ENCODE results near the gene HGF. TPM values are rescaled to one million over a fixed set of nuclear protein-coding genes. Genes with fewer than 3 reads are reported as not detected.

Gene HGF
- total and polyA plus RNA-seq, 2 experiments from 2014 or later: 13.4 to 33.2 TPM

GRCh38 chr7:81768951-81769778 lies 682 bp downstream of the HGF start:
- WGBS (ENCODE audit: low lambda C conversion rate, missing lambda C conversion rate): 54% methylated on average over 9 of the region's 9 CpGs
- TF ChIP-seq EZH2 (IDR thresholded peaks at IDR 0.05; ENCODE audit: borderline replicate concordance) (no peak), EZH2phosphoT487 (IDR thresholded peaks at IDR 0.05; ENCODE audit: low read depth, severe bottlenecking, unreplicated experiment) (no peak), CTCF (IDR thresholded peaks at IDR 0.05; ENCODE audit: poor library complexity) (no peak)
- H3K27ac ChIP-seq: peak overlapping the region; percentile 32

GRCh38 chr7:81767926-81768325 lies 1.9 kb downstream of the HGF start:
- H2AFZ ChIP-seq: no peak overlapping the region
- no peaks in the 10 kb centered on the region for H3K4me1 ChIP-seq (ENCODE audit: insufficient read depth)
- peaks cover 21% of the 10 kb centered on the region for H3K79me2 ChIP-seq
- no peak overlapping the region for H3K4me3 ChIP-seq
- no peaks in the 10 kb centered on the region for H3K9me2 ChIP-seq (replicated peaks; ENCODE audit: insufficient read depth)
- no peaks in the 10 kb centered on the region for H4K20me1 ChIP-seq (ENCODE audit: insufficient read depth, poor library complexity, severe bottlenecking)
- 90% methylated on average over 5 of the region's 5 CpGs for WGBS (ENCODE audit: low lambda C conversion rate, missing lambda C conversion rate)
- DNase-seq (ENCODE audit: low spot score): no peak
- H3K9me3 ChIP-seq (ENCODE audit: low read depth): no peaks in the 10 kb centered on the region
- H3K36me3 ChIP-seq (replicated peaks; ENCODE audit: insufficient read depth, low read depth): no peaks in the 10 kb centered on the region
- no peak for TF ChIP-seq EZH2 (IDR thresholded peaks at IDR 0.05; ENCODE audit: borderline replicate concordance)
- no peak for TF ChIP-seq CTCF (IDR thresholded peaks at IDR 0.05; ENCODE audit: poor library complexity)
- no peak for TF ChIP-seq EZH2phosphoT487 (IDR thresholded peaks at IDR 0.05; ENCODE audit: low read depth, severe bottlenecking, unreplicated experiment)
- H3K27me3 ChIP-seq: peaks cover 6% of the 10 kb centered on the region
- H3K4me2 ChIP-seq: peak overlapping the region; percentile 75
- no peak overlapping the region for H3K27ac ChIP-seq

More at GRCh38 chr7:81768951-81769778, 682 bp downstream of the HGF start:
- Histone ChIP-seq H3K9me3 (ENCODE audit: low read depth) (no peaks in the 10 kb centered on the region), H3K9me2 (replicated peaks; ENCODE audit: insufficient read depth) (no peaks in the 10 kb centered on the region), H3K4me3 (peak overlapping the region; percentile 25), H3K4me2 (peak overlapping the region; percentile 75), H2AFZ (peak overlapping the region; percentile 26), H3K4me1 (ENCODE audit: insufficient read depth) (no peaks in the 10 kb centered on the region), H4K20me1 (ENCODE audit: insufficient read depth, poor library complexity, severe bottlenecking) (no peaks in the 10 kb centered on the region), H3K36me3 (replicated peaks; ENCODE audit: insufficient read depth, low read depth) (no peaks in the 10 kb centered on the region), H3K27me3 (peaks cover 6% of the 10 kb centered on the region), H3K79me2 (peaks cover 19% of the 10 kb centered on the region)
- DNase-seq (ENCODE audit: low spot score): no peak

- Histone ChIP-seq H3K4me3 (no peak overlapping the region), H3K27me3 (no peaks in the 10 kb centered on the region)
- WGBS (ENCODE audit: low lambda C conversion rate, missing lambda C conversion rate): 93% methylated on average over 2 of the region's 2 CpGs
These were observed 8.0 kb downstream of the HGF start for GRCh38 chr7:81761821-81762220.

More at GRCh38 chr7:81761821-81762220, 8.0 kb downstream of the HGF start:
- Histone ChIP-seq H3K36me3 (replicated peaks; ENCODE audit: insufficient read depth, low read depth) (no peaks in the 10 kb centered on the region), H3K79me2 (peaks cover 8% of the 10 kb centered on the region), H4K20me1 (ENCODE audit: insufficient read depth, poor library complexity, severe bottlenecking) (no peaks in the 10 kb centered on the region), H3K4me2 (no peak overlapping the region), H3K27ac (no peak overlapping the region), H3K4me1 (ENCODE audit: insufficient read depth) (no peaks in the 10 kb centered on the region), H2AFZ (no peak overlapping the region), H3K9me3 (ENCODE audit: low read depth) (no peaks in the 10 kb centered on the region), H3K9me2 (replicated peaks; ENCODE audit: insufficient read depth) (no peaks in the 10 kb centered on the region)
- no peak for DNase-seq (ENCODE audit: low spot score)
- TF ChIP-seq EZH2 (IDR thresholded peaks at IDR 0.05; ENCODE audit: borderline replicate concordance): no peak
- no peak for TF ChIP-seq EZH2phosphoT487 (IDR thresholded peaks at IDR 0.05; ENCODE audit: low read depth, severe bottlenecking, unreplicated experiment)
- no peak for TF ChIP-seq CTCF (IDR thresholded peaks at IDR 0.05; ENCODE audit: poor library complexity)

Measured in hepatocyte (in vitro differentiated cells).